Cardiac fibroblast (primary cell): ENCODE data around the gene RHBDD1.

Source experiments
- DNase-seq, 2 donors: peaks; one replicate each; pipeline versions ENCODE4 v3.0.0 to v3.0.0-alpha.2; 2010; ENCODE audit warnings: low read depth in 2 of 2
- H3K4me3 ChIP-seq, 2 donors: replicated peaks in 1 of 2; 1 replicate in 1 of 2; 2 replicates in 1 of 2; pipeline ENCODE4 v1.5.1; 2011; ENCODE audit warnings: low read depth in 2 of 2, low read length in 2 of 2, mild to moderate bottlenecking in 2 of 2, moderate library complexity in 1 of 2
- TF ChIP-seq, protein P1 (sequence below): IDR thresholded peaks from one replicate; pipeline ENCODE4 v1.5.1; 2011; ENCODE audit warnings: low read depth, mild to moderate bottlenecking, low read length, inconsistent platforms

Gene RHBDD1

DNA sequence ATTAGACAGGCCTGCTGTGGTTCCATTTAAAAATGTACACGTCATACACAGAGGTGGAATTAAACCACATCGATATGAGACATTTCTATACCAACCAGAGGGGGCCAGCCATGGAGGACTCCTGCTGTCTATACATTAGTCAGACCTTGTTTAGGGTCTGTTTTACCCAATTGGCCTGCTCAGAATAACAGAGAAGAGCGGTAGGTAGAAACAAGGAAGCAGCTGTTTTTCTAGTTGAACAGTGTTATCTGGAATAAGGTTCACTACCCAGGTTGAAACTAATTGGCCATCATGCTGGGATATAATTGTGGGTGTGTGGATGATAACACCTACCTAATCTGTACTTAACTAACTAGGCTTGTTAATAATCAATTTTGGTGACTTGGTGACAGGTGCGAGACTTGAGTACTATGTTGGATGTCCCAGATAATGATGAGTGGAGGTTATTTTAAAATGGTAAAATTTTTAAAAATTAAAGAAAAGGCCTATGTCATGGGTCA is 47.5 kb downstream of the RHBDD1 start:
- no peak overlapping the region for H3K4me3 ChIP-seq
- DNase-seq: no peak
- TF ChIP-seq, protein P1, sequence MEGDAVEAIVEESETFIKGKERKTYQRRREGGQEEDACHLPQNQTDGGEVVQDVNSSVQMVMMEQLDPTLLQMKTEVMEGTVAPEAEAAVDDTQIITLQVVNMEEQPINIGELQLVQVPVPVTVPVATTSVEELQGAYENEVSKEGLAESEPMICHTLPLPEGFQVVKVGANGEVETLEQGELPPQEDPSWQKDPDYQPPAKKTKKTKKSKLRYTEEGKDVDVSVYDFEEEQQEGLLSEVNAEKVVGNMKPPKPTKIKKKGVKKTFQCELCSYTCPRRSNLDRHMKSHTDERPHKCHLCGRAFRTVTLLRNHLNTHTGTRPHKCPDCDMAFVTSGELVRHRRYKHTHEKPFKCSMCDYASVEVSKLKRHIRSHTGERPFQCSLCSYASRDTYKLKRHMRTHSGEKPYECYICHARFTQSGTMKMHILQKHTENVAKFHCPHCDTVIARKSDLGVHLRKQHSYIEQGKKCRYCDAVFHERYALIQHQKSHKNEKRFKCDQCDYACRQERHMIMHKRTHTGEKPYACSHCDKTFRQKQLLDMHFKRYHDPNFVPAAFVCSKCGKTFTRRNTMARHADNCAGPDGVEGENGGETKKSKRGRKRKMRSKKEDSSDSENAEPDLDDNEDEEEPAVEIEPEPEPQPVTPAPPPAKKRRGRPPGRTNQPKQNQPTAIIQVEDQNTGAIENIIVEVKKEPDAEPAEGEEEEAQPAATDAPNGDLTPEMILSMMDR: no peak

DNA sequence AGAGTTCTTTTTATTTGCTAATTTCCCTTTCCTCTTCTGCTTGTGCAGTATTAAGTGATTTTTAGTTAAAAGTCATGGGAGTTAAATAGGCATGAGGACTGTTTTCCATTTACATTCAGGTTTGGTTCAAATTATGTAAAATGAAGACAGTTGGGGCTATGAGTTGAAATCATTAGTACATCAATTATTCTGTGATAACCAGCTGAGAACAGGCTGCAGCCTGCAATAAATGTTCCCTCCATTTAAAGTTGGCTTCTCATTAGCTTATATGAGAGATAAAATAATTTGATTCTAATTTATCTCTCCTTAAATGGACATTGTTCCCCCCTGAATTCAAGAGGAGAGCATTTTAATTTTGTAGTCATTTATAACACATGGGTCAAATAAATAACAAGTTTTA is 48.3 kb downstream of the RHBDD1 start:
- no peak overlapping the region for H3K4me3 ChIP-seq
- no peak for DNase-seq
- TF ChIP-seq, protein P1: no peak

DNA sequence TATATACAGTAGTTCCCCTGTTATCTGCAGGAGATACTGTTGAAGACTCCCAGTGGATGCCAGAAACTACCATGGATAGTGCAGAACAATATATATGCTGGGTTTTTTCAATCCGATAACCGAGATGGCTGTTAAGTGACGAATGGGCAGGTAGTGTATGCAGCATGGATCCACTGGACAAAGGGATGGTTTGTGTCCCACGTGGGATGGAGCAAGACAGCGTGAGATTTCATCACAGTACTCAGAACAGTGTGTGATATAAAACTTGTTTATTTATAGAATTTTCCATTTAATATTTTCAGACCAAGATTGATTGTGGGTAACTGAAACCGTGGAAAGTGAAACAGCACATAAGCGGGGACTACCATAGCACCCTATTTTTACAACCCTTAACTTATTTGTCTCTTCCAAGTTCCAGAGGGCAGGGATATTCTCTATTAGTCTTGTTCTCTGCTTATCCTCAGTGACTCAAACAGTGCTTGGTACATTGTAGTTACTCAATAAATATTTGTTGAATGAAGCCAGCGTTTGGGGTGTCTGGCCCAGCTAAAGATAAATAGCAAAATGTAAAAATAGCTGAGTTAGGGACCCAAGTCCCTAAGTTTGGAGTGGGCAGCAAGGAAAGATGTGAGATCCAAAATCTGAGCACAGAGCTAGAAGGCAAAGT is 50.0 kb downstream of the RHBDD1 start:
- TF ChIP-seq, protein P1: no peak

DNA sequence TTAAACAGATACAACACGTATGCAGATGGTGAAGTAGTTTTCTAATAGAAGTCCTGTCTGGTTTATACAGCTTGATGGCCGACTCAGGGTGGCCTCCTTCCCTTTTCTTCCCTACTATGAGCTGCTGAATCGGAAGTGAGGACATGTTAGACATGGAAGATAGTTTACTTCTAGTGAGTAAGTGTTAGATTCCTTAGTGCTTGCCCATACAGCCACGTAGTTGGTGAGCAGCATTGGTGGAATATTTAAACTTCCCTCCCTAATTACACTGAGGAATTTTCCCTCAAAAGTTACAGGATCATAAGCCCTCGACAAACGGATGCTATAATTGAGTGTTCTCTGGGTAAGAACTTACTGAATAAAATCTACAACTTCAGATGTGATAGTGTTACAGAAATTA is 52.1 kb downstream of the RHBDD1 start:
- no peak overlapping the region for H3K4me3 ChIP-seq
- DNase-seq: peak in 1 of 2 donors; percentile 74
- TF ChIP-seq, protein P1: no peak

More for the DNA sequence above, 50.0 kb downstream of the RHBDD1 start:
- no peak overlapping the region for H3K4me3 ChIP-seq
- peak in 1 of 2 donors; percentile 71 for DNase-seq

DNA sequence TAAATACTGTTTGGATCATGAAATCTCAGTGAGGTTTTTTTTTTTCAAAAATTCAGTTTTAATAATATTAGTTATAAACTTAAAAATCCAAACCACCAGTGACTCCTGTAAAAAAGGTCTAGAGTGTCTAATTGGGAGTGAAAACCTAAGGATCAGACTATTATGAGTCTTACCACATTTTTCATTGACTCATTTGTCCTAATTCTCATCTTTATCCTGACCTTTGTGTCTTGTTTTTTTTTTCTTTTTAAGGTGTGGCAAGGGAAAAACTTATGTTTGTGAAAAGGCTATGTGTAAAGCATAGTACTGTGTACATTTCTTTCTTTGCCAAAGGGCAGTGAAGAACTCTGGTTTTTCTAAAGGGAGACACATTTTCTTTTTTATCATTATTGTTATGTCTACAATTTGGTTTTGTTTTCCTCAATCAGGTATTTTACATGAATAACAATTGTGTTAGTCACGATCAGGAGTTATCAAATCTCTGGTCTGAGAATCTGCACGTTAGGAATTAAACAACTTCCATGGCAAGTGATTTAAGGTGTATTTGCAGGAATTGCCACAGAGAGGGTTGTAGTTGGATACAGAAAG is 52.6 kb downstream of the RHBDD1 start:
- peak in 1 of 2 donors; percentile 43 for DNase-seq
- TF ChIP-seq, protein P1: no peak
- no peak overlapping the region for H3K4me3 ChIP-seq

DNA sequence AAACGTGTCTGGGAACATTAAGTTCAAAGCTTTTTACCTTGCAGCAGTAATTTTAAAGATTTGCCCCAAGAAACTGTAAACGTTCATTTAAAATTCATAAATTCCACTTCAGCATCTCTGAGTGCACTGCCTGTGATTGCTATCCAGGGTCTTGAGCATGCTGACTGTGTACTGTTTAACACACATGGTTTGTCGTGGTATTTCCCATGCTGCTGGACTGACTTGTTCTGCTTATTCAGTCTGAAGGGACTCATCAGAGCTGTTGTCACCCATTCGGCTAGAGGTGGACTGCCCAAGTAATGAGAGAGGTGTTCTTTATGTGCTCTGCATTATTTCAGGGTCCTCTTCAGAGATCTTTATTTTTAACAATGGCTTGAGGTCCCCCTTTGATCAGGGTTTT is 53.1 kb downstream of the RHBDD1 start:
- no peak overlapping the region for H3K4me3 ChIP-seq
- TF ChIP-seq, protein P1: no peak
- DNase-seq: no peak
